OCI-LY7 (cell line): ENCODE results near the gene CYP26A1. TPM values are rescaled to one million over a fixed set of nuclear protein-coding genes. Genes with fewer than 3 reads are reported as not detected.

Source experiments
- BruUV-seq: library from RNA; stranded (reverse); fragments of 400-500 nt; replicated peaks from 2 replicates; lab custom pipeline; 2021; lab: Mats Ljungman, UMichigan
- CTCF ChIA-PET: fragments of 300-600 bp; sonication (Branson Sonifier 250); formaldehyde crosslinking; loops from one replicate; lab custom pipeline; 2022; ENCODE audit warnings: antibody characterized with exemption; ENCODE audit not compliant: unreplicated experiment; lab: Charles Lee
- POLR2A ChIA-PET: fragments of 300-600 bp; sonication (Branson Sonifier 250); formaldehyde crosslinking; loops from one replicate; lab custom pipeline; 2022; ENCODE audit warnings: antibody characterized with exemption; lab: Charles Lee
- DNase-seq: peaks from one replicate; pipeline ENCODE4 v3.0.0-alpha.2; 2015; ENCODE audit warnings: low spot score
- H2AFZ ChIP-seq: fragments of 200-600 bp; sonication (generic), shearing (Covaris generic); 2 replicates; pipeline ENCODE4 v1.6.1; 2014; ENCODE audit warnings: mild to moderate bottlenecking, antibody characterized with exemption, low read length, moderate library complexity
- H3K27ac ChIP-seq: fragments of 200-600 bp; sonication (generic); 2 replicates; pipeline ENCODE4 v1.5.1; 2014; ENCODE audit warnings: mixed run types, low read depth, mild to moderate bottlenecking, moderate library complexity, low read length, inconsistent platforms; ENCODE audit not compliant: poor library complexity, severe bottlenecking
- H3K36me3 ChIP-seq: fragments of 200-600 bp; sonication (generic); 2 replicates; pipeline ENCODE4 v1.6.1; 2014; ENCODE audit warnings: mild to moderate bottlenecking, antibody characterized with exemption, low read length, moderate library complexity, mixed read lengths; ENCODE audit not compliant: insufficient read depth
- H3K4me1 ChIP-seq: fragments of 200-600 bp; sonication (generic); 2 replicates; pipeline ENCODE4 v1.5.1; 2014; ENCODE audit warnings: mild to moderate bottlenecking, low read length; ENCODE audit not compliant: insufficient read depth, poor library complexity, severe bottlenecking
- H3K4me2 ChIP-seq: fragments of 200-600 bp; sonication (generic); 2 replicates; pipeline ENCODE4 v1.6.1; 2014; ENCODE audit warnings: mild to moderate bottlenecking, low read length
- H3K4me3 ChIP-seq: fragments of 200-600 bp; sonication (generic); 2 replicates; pipeline ENCODE4 v1.5.1; 2014; ENCODE audit warnings: mild to moderate bottlenecking, low read depth, low read length; ENCODE audit not compliant: poor library complexity, severe bottlenecking
- H3K79me2 ChIP-seq: fragments of 200-600 bp; sonication (generic); 2 replicates; pipeline ENCODE4 v1.6.1; 2016; ENCODE audit warnings: low read depth, mild to moderate bottlenecking, low read length, moderate library complexity, mixed read lengths; ENCODE audit not compliant: insufficient read depth
- H3K9me2 ChIP-seq: fragments of 200-600 bp; sonication (generic); 2 replicates; pipeline ENCODE4 v1.6.1; 2016; ENCODE audit warnings: mild to moderate bottlenecking, low read length, mixed read lengths; ENCODE audit not compliant: insufficient read depth
- H3K9me3 ChIP-seq: fragments of 200-600 bp; sonication (generic); 2 replicates; pipeline ENCODE4 v1.6.1; 2014; ENCODE audit warnings: mild to moderate bottlenecking, mixed run types, low read length, mixed read lengths
- H4K20me1 ChIP-seq: fragments of 200-600 bp; sonication (generic); 2 replicates; pipeline ENCODE4 v1.6.1; 2014; ENCODE audit warnings: mild to moderate bottlenecking, antibody characterized with exemption, low read length, moderate library complexity, mixed read lengths; ENCODE audit not compliant: insufficient read depth
- CTCF ChIP-seq: fragments of 200-600 bp; sonication (generic); conservative IDR thresholded peaks from 2 replicates; pipeline ENCODE4 v1.5.1; 2014; ENCODE audit warnings: mild to moderate bottlenecking, antibody characterized with exemption, low read length, moderate library complexity, mixed read lengths
- EZH2phosphoT487 ChIP-seq: fragments of 200-600 bp; sonication (generic); IDR thresholded peaks from 2 replicates; pipeline ENCODE4 v1.6.1; 2018; ENCODE audit warnings: low read depth, borderline replicate concordance, mild to moderate bottlenecking, mixed run types, antibody characterized with exemption, low read length, moderate library complexity, mixed read lengths
- intact Hi-C: fragments of 100-400 bp; cut with micrococcal nuclease; formaldehyde crosslinking; loops from one replicate; pipeline ENCODE4 v1.10.0; 2022; ENCODE audit not compliant: unreplicated experiment
- total RNA-seq, 2 experiments: library from RNA; depleted of rRNA in 1 of 2; stranded (reverse); fragments of >200 nt in 1 of 2; shearing (Covaris generic) in 1 of 2; gene quantifications; 2 replicates each; pipeline ENCODE4 v1.2.3, GENCODE V29; 2014 to 2022

CYP26A1 gene
- total RNA-seq, 2 experiments from 2014 or later: not detected

GRCh38 chr10:93063144-93063976, 10.3 kb upstream of the CYP26A1 start:
- ChIA-PET POLR2A (no interaction called here), CTCF (no interaction called here)
- H3K79me2 ChIP-seq: no peaks in the 10 kb centered on the region
- no peak overlapping the region for H3K27ac ChIP-seq
- TF ChIP-seq EZH2phosphoT487: no peak
- TF ChIP-seq CTCF: no peak
- no peaks in the 10 kb centered on the region for H3K9me3 ChIP-seq
- H3K36me3 ChIP-seq: no peaks in the 10 kb centered on the region
- DNase-seq: no peak
- H4K20me1 ChIP-seq: no peaks in the 10 kb centered on the region
- no peak overlapping the region for H3K4me3 ChIP-seq
- intact Hi-C loops: no loop called here
- no peak overlapping the region for H3K4me2 ChIP-seq
- BruUV-seq: no TSS peak
- H3K4me1 ChIP-seq: no peaks in the 10 kb centered on the region
- no peak overlapping the region for H2AFZ ChIP-seq
- no peaks in the 10 kb centered on the region for H3K9me2 ChIP-seq

- no peaks in the 10 kb centered on the region for H3K9me3 ChIP-seq
- ChIA-PET POLR2A (no interaction called here), CTCF (no interaction called here)
- H3K9me2 ChIP-seq: no peaks in the 10 kb centered on the region
- H3K4me1 ChIP-seq: no peaks in the 10 kb centered on the region
- TF ChIP-seq CTCF (no peak), EZH2phosphoT487 (no peak)
- BruUV-seq: no TSS peak
- no peak overlapping the region for H3K4me2 ChIP-seq
- no peaks in the 10 kb centered on the region for H3K36me3 ChIP-seq
- no peak overlapping the region for H3K4me3 ChIP-seq
- H3K79me2 ChIP-seq: no peaks in the 10 kb centered on the region
- DNase-seq: no peak
- no peak overlapping the region for H3K27ac ChIP-seq
- intact Hi-C loops: no loop called here
- no peak overlapping the region for H2AFZ ChIP-seq
- no peaks in the 10 kb centered on the region for H4K20me1 ChIP-seq
Observed at GRCh38 chr10:93063977-93064660, 9.6 kb upstream of the CYP26A1 start.
